Measurements from ENCODE around the gene OAS2. TPM values are rescaled to one million over a fixed set of nuclear protein-coding genes. Genes with fewer than 3 reads are reported as not detected.

OAS2 gene
- total RNA-seq, 1 experiment from 2014 or later, result 5.8 TPM

DNA sequence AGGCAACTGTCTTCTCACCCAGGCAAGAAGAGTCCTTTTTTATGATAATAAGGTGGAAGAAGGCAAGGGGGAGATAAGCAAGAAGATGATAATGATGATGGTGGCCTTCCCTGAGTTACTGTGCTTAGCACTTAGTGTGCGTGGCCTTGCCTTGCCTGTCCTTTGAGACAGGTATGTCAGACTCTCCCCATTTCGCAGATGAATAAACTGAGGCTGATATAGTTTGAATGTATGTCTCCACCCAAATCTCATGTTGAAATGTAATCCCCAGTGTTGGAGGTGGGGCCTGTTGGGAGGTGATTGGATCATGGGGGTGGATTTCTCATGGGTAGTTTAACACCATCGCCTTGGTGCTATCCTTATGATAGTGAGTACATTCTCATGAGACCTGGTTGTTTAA is 48.6 kb upstream of the OAS2 start:
- Histone ChIP-seq H3K9me2 (replicated peaks; ENCODE audit: low read length) (no peaks in the 10 kb centered on the region), H3K27ac (ENCODE audit: low read length) (no peak overlapping the region), H3K9ac (ENCODE audit: low read length) (no peak overlapping the region), H3K4me3 (ENCODE audit: low read length) (no peak overlapping the region), H4K20me1 (ENCODE audit: low read length) (no peaks in the 10 kb centered on the region), H3F3A (ENCODE audit: low read length, unreplicated experiment) (no peaks in the 10 kb centered on the region), H2AFZ (ENCODE audit: low read length) (no peak overlapping the region), H3K36me3 (ENCODE audit: low read depth, low read length) (no peaks in the 10 kb centered on the region), H3K4me2 (ENCODE audit: low read length) (no peak overlapping the region), H3K4me1 (ENCODE audit: insufficient read depth, low read length) (peaks cover 8% of the 10 kb centered on the region; the same call in 1 of the 2 replicates), H3K9me3 (ENCODE audit: low read length) (0 out of 2 replicates have a peak, but pooled peaks cover 4% of the 10 kb centered on the region), H3K27me3 (ENCODE audit: low read length) (no peaks in the 10 kb centered on the region), H3K79me2 (ENCODE audit: low read length) (no peaks in the 10 kb centered on the region)
- TF ChIP-seq EZH2phosphoT487 (IDR thresholded peaks at IDR 0.05; ENCODE audit: borderline replicate concordance, low read length) (no peak), EZH2 (IDR thresholded peaks at IDR 0.05; ENCODE audit: low read length, unreplicated experiment) (no peak), CTCF (conservative IDR thresholded peaks at IDR 0.05; ENCODE audit: low read depth, low read length) (no peak)
- ATAC-seq (no peak), DNase-seq (no peak)
- ChIA-PET POLR2A (ENCODE audit: unreplicated experiment) (no interaction called here), CTCF (no interaction called here)
- intact Hi-C loops (cut with micrococcal nuclease), result no loop called here
- BruUV-seq (replicated peaks), result no TSS peak

DNA sequence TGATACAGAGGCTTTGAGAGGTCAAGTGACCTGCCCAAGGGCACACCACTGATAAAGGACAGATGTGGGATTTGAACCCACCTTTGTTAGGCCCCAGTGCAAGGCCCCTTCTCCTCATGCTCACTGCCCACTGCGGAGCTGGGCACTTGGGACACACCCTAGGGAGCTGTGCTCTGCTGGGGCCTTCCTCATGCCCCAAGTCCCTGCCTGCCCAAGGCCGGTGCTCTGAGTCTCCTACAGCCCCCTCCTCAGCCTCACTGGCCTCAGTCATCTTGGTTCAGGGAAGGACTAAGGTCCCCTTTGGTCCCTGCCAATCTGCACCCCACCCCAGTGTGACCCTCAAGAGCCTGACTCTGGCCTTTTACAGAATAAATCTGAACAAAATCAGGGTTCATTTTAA is 48.0 kb upstream of the OAS2 start:
- Histone ChIP-seq H3K36me3 (ENCODE audit: low read depth, low read length) (no peaks in the 10 kb centered on the region), H3K9me2 (replicated peaks; ENCODE audit: low read length) (no peaks in the 10 kb centered on the region), H3K9me3 (ENCODE audit: low read length) (0 out of 2 replicates have a peak, but pooled peaks cover 4% of the 10 kb centered on the region), H3K4me2 (ENCODE audit: low read length) (no peak overlapping the region), H2AFZ (ENCODE audit: low read length) (no peak overlapping the region), H3K4me1 (ENCODE audit: insufficient read depth, low read length) (peaks cover 8% of the 10 kb centered on the region; the same call in 1 of the 2 replicates), H3K27ac (ENCODE audit: low read length) (no peak overlapping the region), H3K79me2 (ENCODE audit: low read length) (no peaks in the 10 kb centered on the region), H3K4me3 (ENCODE audit: low read length) (no peak overlapping the region), H3K27me3 (ENCODE audit: low read length) (no peaks in the 10 kb centered on the region), H3K9ac (ENCODE audit: low read length) (no peak overlapping the region), H4K20me1 (ENCODE audit: low read length) (no peaks in the 10 kb centered on the region), H3F3A (ENCODE audit: low read length, unreplicated experiment) (no peaks in the 10 kb centered on the region)
- no TSS peak for BruUV-seq (replicated peaks)
- CTCF ChIA-PET, result no interaction called here
- TF ChIP-seq EZH2 (IDR thresholded peaks at IDR 0.05; ENCODE audit: low read length, unreplicated experiment), result no peak
- DNase-seq, result no peak
- intact Hi-C loops (cut with micrococcal nuclease), result no loop called here
- POLR2A ChIA-PET (ENCODE audit: unreplicated experiment), result no interaction called here
- no peak for ATAC-seq

DNA sequence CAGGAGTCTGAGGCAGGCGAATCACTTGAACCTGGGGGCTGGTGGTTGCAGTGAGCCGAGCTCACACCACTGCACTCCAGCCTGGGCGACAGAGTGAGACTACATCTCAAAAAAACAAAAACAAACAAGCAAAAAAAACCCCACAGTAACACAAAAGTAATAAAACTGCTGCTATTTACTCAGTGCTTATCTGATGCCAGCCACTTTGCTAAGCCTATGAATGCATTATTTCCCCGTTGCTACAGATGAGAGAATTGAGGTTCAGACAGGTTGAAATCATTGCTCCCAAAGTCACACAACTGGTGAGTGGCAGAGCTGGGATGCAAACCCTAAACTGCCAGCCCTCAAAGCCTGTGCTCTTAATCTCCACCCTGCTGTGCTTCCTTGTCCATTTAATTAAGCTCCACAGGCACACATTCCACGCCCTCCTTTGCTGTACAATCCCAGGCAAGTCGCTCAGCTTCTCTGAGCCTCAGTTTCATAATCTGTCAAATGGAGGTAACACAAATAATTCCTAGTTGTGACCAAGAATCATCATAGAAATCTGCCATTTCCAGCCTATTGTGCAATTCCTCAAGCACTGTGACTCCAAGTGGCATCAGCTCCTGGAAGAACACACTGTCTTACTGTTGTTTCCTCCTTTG is 45.7 kb upstream of the OAS2 start:
- H3K9ac ChIP-seq (ENCODE audit: low read length), result no peak overlapping the region
- BruUV-seq (replicated peaks), result no TSS peak
- no peaks in the 10 kb centered on the region for H4K20me1 ChIP-seq (ENCODE audit: low read length)
- H3K4me1 ChIP-seq (ENCODE audit: insufficient read depth, low read length), result peaks cover 10% of the 10 kb centered on the region; the same call in 1 of the 2 replicates
- no peak overlapping the region for H3K4me3 ChIP-seq (ENCODE audit: low read length)
- H3K27ac ChIP-seq (ENCODE audit: low read length), result no peak overlapping the region
- H3F3A ChIP-seq (ENCODE audit: low read length, unreplicated experiment), result no peaks in the 10 kb centered on the region
- intact Hi-C loops (cut with micrococcal nuclease), result no loop called here
- no peak overlapping the region for H2AFZ ChIP-seq (ENCODE audit: low read length)
- POLR2A ChIA-PET (ENCODE audit: unreplicated experiment), result no interaction called here
- no peaks in the 10 kb centered on the region for H3K36me3 ChIP-seq (ENCODE audit: low read depth, low read length)
- TF ChIP-seq EZH2phosphoT487 (IDR thresholded peaks at IDR 0.05; ENCODE audit: borderline replicate concordance, low read length) (no peak), CTCF (conservative IDR thresholded peaks at IDR 0.05; ENCODE audit: low read depth, low read length) (no peak), EZH2 (IDR thresholded peaks at IDR 0.05; ENCODE audit: low read length, unreplicated experiment) (no peak)
- 0 out of 2 replicates have a peak, but pooled peaks cover 1% of the 10 kb centered on the region for H3K9me3 ChIP-seq (ENCODE audit: low read length)
- ATAC-seq (peak; percentile 64), DNase-seq (peak; percentile 11)
- H3K27me3 ChIP-seq (ENCODE audit: low read length), result no peaks in the 10 kb centered on the region
- no peaks in the 10 kb centered on the region for H3K9me2 ChIP-seq (replicated peaks; ENCODE audit: low read length)
- no peaks in the 10 kb centered on the region for H3K79me2 ChIP-seq (ENCODE audit: low read length)
- CTCF ChIA-PET, result no interaction called here
- H3K4me2 ChIP-seq (ENCODE audit: low read length), result 0 out of 2 replicates have a peak overlapping the region, but pooled peaks have one; percentile 5
